ENCODE data around the gene TNN. TPM values are rescaled to one million over a fixed set of nuclear protein-coding genes. Genes with fewer than 3 reads are reported as not detected.

Gene TNN
- total RNA-seq, 2 experiments from 2014 or later, result not detected

GRCh38 chr1:175090780-175091179 lies 23.1 kb downstream of the TNN start:
- no peaks in the 10 kb centered on the region for H3K9me3 ChIP-seq (ENCODE audit: control insufficient read depth in 1 of 2, insufficient read depth in 1 of 2, low read length in 2 of 2)
- H3K27me3 ChIP-seq (ENCODE audit: control insufficient read depth in 1 of 2, insufficient read depth in 2 of 2, low read length in 2 of 2), result no peaks in the 10 kb centered on the region
- ATAC-seq (ENCODE audit: poor library complexity) (no peak), DNase-seq (no peak)
- Mint-ChIP-seq H3K36me3 (ENCODE audit: low read depth) (no peaks in the 10 kb centered on the region), H3K9me3 (no peaks in the 10 kb centered on the region), H3K4me3 (no peak overlapping the region), H3K4me1 (ENCODE audit: low read depth) (no peaks in the 10 kb centered on the region), H3K27me3 (no peaks in the 10 kb centered on the region), H3K27ac (no peak overlapping the region)
- CTCF ChIA-PET, result no interaction called here
- no peak for TF ChIP-seq CTCF (IDR thresholded peaks at IDR 0.05)
- H3K4me3 ChIP-seq (ENCODE audit: low read length), result no peak overlapping the region
- POLR2A ChIA-PET, result no interaction called here
- intact Hi-C loops (cut with DNase I, micrococcal nuclease), result no loop called here
- H3K27ac ChIP-seq (ENCODE audit: low read depth in 1 of 2, low read length in 2 of 2), result no peak overlapping the region
- no peaks in the 10 kb centered on the region for H3K36me3 ChIP-seq (ENCODE audit: insufficient read depth, low read length)
- no peaks in the 10 kb centered on the region for H3K4me1 ChIP-seq (ENCODE audit: insufficient read depth, low read length)

GRCh38 chr1:175094626-175095025 lies 27.0 kb downstream of the TNN start:
- Histone ChIP-seq H3K27me3 (ENCODE audit: control insufficient read depth in 1 of 2, insufficient read depth in 2 of 2, low read length in 2 of 2) (no peaks in the 10 kb centered on the region), H3K36me3 (ENCODE audit: insufficient read depth, low read length) (no peaks in the 10 kb centered on the region), H3K4me3 (ENCODE audit: low read length) (no peak overlapping the region), H3K4me1 (ENCODE audit: insufficient read depth, low read length) (no peaks in the 10 kb centered on the region), H3K27ac (ENCODE audit: low read depth in 1 of 2, low read length in 2 of 2) (no peak overlapping the region), H3K9me3 (ENCODE audit: control insufficient read depth in 1 of 2, insufficient read depth in 1 of 2, low read length in 2 of 2) (no peaks in the 10 kb centered on the region)
- no peak for TF ChIP-seq CTCF (IDR thresholded peaks at IDR 0.05)
- ChIA-PET CTCF (no interaction called here), POLR2A (no interaction called here)
- no peaks in the 10 kb centered on the region for H3K9me3 Mint-ChIP-seq
- intact Hi-C loops (cut with DNase I, micrococcal nuclease), result no loop called here
- H3K27ac Mint-ChIP-seq, result no peak overlapping the region
- no peaks in the 10 kb centered on the region for H3K4me1 Mint-ChIP-seq (ENCODE audit: low read depth)
- H3K36me3 Mint-ChIP-seq (ENCODE audit: low read depth), result no peaks in the 10 kb centered on the region
- no peaks in the 10 kb centered on the region for H3K27me3 Mint-ChIP-seq
- H3K4me3 Mint-ChIP-seq, result no peak overlapping the region
- no peak for ATAC-seq (ENCODE audit: poor library complexity)
- DNase-seq, result no peak

GRCh38 chr1:175095069-175095468 lies 27.4 kb downstream of the TNN start:
- no peaks in the 10 kb centered on the region for H3K9me3 Mint-ChIP-seq
- no peak for DNase-seq
- intact Hi-C loops (cut with DNase I, micrococcal nuclease), result no loop called here
- H3K36me3 Mint-ChIP-seq (ENCODE audit: low read depth), result no peaks in the 10 kb centered on the region
- no peaks in the 10 kb centered on the region for H3K27me3 Mint-ChIP-seq
- H3K27me3 ChIP-seq (ENCODE audit: control insufficient read depth in 1 of 2, insufficient read depth in 2 of 2, low read length in 2 of 2), result no peaks in the 10 kb centered on the region
- POLR2A ChIA-PET, result no interaction called here
- no peaks in the 10 kb centered on the region for H3K9me3 ChIP-seq (ENCODE audit: control insufficient read depth in 1 of 2, insufficient read depth in 1 of 2, low read length in 2 of 2)
- ATAC-seq (ENCODE audit: poor library complexity), result no peak
- no peaks in the 10 kb centered on the region for H3K4me1 ChIP-seq (ENCODE audit: insufficient read depth, low read length)
- no peak overlapping the region for H3K27ac Mint-ChIP-seq
- no peaks in the 10 kb centered on the region for H3K4me1 Mint-ChIP-seq (ENCODE audit: low read depth)
- TF ChIP-seq CTCF (IDR thresholded peaks at IDR 0.05), result no peak
- H3K4me3 ChIP-seq (ENCODE audit: low read length), result no peak overlapping the region
- CTCF ChIA-PET, result no interaction called here
- H3K36me3 ChIP-seq (ENCODE audit: insufficient read depth, low read length), result no peaks in the 10 kb centered on the region
- H3K4me3 Mint-ChIP-seq, result no peak overlapping the region
- H3K27ac ChIP-seq (ENCODE audit: low read depth in 1 of 2, low read length in 2 of 2), result no peak overlapping the region
